ENCODE measurements around the gene VWA8. TPM values are rescaled to one million over a fixed set of nuclear protein-coding genes. Genes with fewer than 3 reads are reported as not detected.

Gene VWA8
- total RNA-seq, 4 donors from 2014 or later: 27.7 to 47.7 (median 39.5) TPM

DNA sequence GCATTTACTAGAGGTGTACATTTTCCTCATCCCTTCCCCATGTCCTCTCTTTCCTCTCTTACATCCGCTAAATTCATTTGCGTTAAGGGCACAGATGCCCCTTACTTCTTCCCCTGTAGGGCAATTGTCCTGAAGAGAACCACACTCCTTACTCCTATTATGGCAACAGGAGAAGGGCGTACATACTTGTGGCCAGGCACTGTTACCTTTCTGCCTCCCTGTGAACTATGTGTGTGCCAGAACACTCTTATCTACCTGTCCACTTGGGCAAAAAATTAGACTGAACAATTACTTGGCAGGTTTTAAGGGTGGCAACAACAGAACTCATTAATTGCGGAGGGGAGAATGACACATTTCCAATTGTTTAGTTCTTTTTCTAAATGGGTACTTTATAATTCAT is 351.1 kb downstream of the VWA8 start:
- no peaks in the 10 kb centered on the region for H3K27me3 ChIP-seq
- H3K4me3 ChIP-seq: no peak overlapping the region
- H3K27ac ChIP-seq: no peak overlapping the region
- H3K4me1 ChIP-seq: no peaks in the 10 kb centered on the region
- H3K36me3 ChIP-seq: peaks cover 0 to 30% (median 0%) of the 10 kb centered on the region in 3 donors
- TF ChIP-seq, protein P1, sequence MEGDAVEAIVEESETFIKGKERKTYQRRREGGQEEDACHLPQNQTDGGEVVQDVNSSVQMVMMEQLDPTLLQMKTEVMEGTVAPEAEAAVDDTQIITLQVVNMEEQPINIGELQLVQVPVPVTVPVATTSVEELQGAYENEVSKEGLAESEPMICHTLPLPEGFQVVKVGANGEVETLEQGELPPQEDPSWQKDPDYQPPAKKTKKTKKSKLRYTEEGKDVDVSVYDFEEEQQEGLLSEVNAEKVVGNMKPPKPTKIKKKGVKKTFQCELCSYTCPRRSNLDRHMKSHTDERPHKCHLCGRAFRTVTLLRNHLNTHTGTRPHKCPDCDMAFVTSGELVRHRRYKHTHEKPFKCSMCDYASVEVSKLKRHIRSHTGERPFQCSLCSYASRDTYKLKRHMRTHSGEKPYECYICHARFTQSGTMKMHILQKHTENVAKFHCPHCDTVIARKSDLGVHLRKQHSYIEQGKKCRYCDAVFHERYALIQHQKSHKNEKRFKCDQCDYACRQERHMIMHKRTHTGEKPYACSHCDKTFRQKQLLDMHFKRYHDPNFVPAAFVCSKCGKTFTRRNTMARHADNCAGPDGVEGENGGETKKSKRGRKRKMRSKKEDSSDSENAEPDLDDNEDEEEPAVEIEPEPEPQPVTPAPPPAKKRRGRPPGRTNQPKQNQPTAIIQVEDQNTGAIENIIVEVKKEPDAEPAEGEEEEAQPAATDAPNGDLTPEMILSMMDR (IDR thresholded peaks at IDR 0.05): no peak
- no peak for TF ChIP-seq POLR2A (IDR thresholded peaks at IDR 0.05)
- DNase-seq: no peak
- no peaks in the 10 kb centered on the region for H3K9me3 ChIP-seq

DNA sequence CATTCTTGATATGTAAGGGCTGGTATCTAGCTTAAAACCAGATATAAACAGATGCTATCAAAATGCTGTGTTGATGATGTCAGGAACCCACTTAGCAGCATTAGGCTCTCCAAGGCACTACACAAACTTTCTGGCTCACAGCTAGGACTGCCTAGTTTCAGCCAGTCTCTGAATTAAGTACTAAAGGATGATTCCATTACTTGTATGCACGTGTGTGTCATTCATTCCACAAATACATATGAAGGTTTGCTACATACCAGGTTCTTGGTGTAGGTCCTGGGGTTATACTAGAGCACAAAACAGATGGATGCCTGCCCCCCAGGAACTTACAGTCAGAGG is 352.1 kb downstream of the VWA8 start:
- no peak for DNase-seq
- Histone ChIP-seq H3K9me3 (no peaks in the 10 kb centered on the region), H3K36me3 (peaks cover 0 to 30% (median 0%) of the 10 kb centered on the region in 3 donors), H3K27me3 (no peaks in the 10 kb centered on the region), H3K4me3 (no peak overlapping the region), H3K27ac (no peak overlapping the region), H3K4me1 (no peaks in the 10 kb centered on the region)
- TF ChIP-seq POLR2A (IDR thresholded peaks at IDR 0.05): no peak
- TF ChIP-seq, protein P1 (IDR thresholded peaks at IDR 0.05): no peak

DNA sequence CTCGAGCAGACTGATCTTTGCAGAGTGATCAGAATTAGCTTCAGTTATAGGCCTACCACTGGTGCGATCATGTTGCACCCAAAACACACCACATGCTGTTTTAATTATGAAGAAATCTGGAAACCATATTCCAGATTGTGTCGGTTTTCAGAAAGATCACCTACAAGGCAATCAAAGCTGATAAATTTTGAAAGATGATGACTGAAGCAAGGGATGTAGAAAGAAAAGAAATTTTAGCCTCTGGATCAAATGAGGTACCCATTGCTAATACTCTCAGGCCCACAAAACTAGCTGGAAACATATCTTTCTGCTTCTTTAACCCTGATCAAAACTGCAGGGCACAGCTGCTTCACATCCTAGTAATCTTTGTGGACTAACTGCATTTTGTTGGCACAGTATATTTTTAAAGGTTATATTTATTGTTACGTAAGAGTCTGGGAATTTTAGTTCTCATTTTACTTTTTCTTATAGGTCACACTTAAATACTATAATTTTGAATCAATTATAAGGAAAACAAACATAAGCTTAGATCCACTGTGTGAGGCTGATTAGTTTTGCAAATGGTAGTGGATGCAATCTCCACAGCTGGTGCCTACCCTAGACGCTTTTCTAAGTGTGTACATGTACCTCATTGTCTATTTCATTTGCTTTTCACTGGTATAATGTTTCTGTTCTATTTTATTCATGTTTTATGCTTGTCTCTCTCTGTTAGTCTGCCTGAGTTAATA is 352.6 kb downstream of the VWA8 start:
- Histone ChIP-seq H3K27ac (no peak overlapping the region), H3K4me3 (no peak overlapping the region), H3K4me1 (no peaks in the 10 kb centered on the region), H3K9me3 (no peaks in the 10 kb centered on the region), H3K36me3 (peaks cover 0 to 30% (median 0%) of the 10 kb centered on the region in 3 donors), H3K27me3 (no peaks in the 10 kb centered on the region)
- TF ChIP-seq, protein P1 (IDR thresholded peaks at IDR 0.05): no peak
- no peak for TF ChIP-seq POLR2A (IDR thresholded peaks at IDR 0.05)
- no peak for DNase-seq

DNA sequence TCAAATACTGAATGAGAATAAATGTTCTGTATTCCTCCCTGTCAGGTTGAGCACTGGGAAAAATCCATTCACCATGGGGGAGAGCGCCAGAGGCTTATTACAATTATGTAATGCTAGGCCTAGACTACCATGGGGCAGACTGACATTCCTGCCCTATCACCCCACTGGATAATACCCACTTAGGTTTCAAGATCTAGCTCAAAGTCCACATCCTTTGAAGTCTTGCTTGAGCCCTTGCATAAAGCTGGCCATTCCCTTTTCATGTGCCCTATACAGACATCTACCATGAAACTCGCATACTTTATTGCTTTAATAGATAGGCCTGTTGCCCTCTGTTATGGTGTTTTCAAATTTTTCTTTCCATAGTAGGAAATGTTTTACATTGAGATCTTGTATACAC is 354.3 kb downstream of the VWA8 start:
- TF ChIP-seq POLR2A (IDR thresholded peaks at IDR 0.05): no peak
- TF ChIP-seq, protein P1 (IDR thresholded peaks at IDR 0.05): no peak
- no peak for DNase-seq
- no peaks in the 10 kb centered on the region for H3K9me3 ChIP-seq
- H3K4me1 ChIP-seq: no peaks in the 10 kb centered on the region
- H3K27me3 ChIP-seq: no peaks in the 10 kb centered on the region
- H3K27ac ChIP-seq: no peak overlapping the region
- peaks cover 0 to 27% (median 0%) of the 10 kb centered on the region in 3 donors for H3K36me3 ChIP-seq
- H3K4me3 ChIP-seq: no peak overlapping the region

DNA sequence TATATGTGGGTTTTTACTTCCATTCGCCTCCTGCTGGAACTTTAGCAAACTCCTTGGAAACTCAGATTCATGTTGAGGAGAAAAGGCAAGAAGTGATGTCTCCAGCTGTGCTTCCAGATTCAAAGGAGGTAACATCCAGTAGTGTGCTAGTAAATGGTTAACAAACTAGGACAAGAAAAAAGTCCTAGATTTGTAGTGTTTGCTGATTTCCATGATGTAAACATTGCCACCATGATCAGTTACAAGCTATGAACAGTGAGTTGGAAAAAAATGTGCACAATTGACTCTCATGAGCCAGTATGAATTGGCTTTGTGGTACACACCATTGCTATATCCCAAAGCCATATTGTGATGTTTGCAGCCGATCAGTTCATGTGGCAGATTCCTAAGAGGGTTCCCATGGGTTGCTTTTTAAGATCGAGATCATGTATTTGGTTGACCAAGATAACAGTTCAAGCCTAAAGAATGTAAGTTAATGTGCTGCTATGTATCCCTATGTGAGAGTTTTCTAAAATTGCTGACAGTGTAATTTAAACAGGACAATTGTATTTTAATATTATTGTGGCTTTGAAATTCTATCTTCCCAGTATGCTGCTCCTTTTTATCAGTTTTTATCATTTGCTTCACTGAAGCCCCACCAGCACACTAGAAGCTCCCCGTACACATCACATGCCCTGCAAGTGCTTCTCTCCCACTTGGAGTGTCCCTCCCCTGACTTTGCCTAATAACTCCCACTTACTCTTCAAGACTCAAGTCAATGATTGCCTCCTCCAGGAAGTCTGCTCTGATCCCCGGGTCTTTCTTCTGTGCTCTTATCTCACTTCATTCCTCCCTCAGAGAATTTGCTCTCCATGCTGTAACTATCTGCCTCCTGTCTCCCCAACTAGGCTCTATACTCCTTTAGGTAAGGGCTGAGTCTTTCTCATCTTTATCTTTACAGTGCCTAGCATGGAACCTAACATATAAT is 355.3 kb downstream of the VWA8 start:
- Histone ChIP-seq H3K36me3 (peaks cover 0 to 16% (median 0%) of the 10 kb centered on the region in 3 donors), H3K9me3 (no peaks in the 10 kb centered on the region), H3K27me3 (no peaks in the 10 kb centered on the region), H3K4me3 (no peak overlapping the region), H3K4me1 (no peaks in the 10 kb centered on the region), H3K27ac (no peak overlapping the region)
- no peak for DNase-seq
- TF ChIP-seq POLR2A (IDR thresholded peaks at IDR 0.05): no peak
- TF ChIP-seq, protein P1 (IDR thresholded peaks at IDR 0.05): no peak
